CD14-positive monocyte (primary cell): ENCODE results near the gene MYO1A. TPM values are rescaled to one million over a fixed set of nuclear protein-coding genes. Genes with fewer than 3 reads are reported as not detected.
"Not testable (repeated sequence)": the region's sequence is repeated elsewhere in the genome, so short reads cannot be mapped to it uniquely, and the experiment has no call there.

ENCODE experiments used
- DNase-seq, 3 donors: peaks; one replicate each; pipeline ENCODE4 v3.0.0-alpha.2; 2011 to 2022
- H2AFZ ChIP-seq: 2 replicates; pipeline ENCODE4 v1.6.0; 2012; ENCODE audit warnings: mild to moderate bottlenecking, low read depth, low read length, inconsistent platforms; ENCODE audit not compliant: insufficient read depth, poor library complexity, severe bottlenecking
- H3K27ac ChIP-seq, 2 donors: 1 replicate in 1 of 2; 2 replicates in 1 of 2; pipeline ENCODE4 v1.5.1; 2012 to 2013; ENCODE audit warnings: low read length in 2 of 2, control low read depth in 1 of 2, inconsistent platforms in 1 of 2, low read depth in 1 of 2, mild to moderate bottlenecking in 1 of 2
- H3K27me3 ChIP-seq, 2 donors: one replicate each; pipeline versions ENCODE4 v1.6.0 to v1.6.1; 2011 to 2013; ENCODE audit warnings: low read length in 2 of 2; ENCODE audit not compliant: control insufficient read depth in 2 of 2, insufficient read depth in 2 of 2
- H3K36me3 ChIP-seq, 2 donors: replicated peaks in 1 of 2; 1 replicate in 1 of 2; 2 replicates in 1 of 2; pipeline versions ENCODE4 v1.5.1 to v1.6.1; 2012 to 2013; ENCODE audit warnings: low read length in 2 of 2, control low read depth in 1 of 2, inconsistent platforms in 1 of 2, mild to moderate bottlenecking in 1 of 2; ENCODE audit not compliant: insufficient read depth in 2 of 2, control insufficient read depth in 1 of 2
- H3K4me1 ChIP-seq, 2 donors: 1 replicate in 1 of 2; 2 replicates in 1 of 2; pipeline versions ENCODE4 v1.5.1 to v1.6.1; 2012 to 2013; ENCODE audit warnings: low read length in 2 of 2, control low read depth in 1 of 2, inconsistent platforms in 1 of 2, mild to moderate bottlenecking in 1 of 2, moderate library complexity in 1 of 2; ENCODE audit not compliant: insufficient read depth in 2 of 2, control insufficient read depth in 1 of 2
- H3K4me2 ChIP-seq: replicated peaks from 2 replicates; pipeline ENCODE3; 2012; ENCODE audit warnings: low read length, moderate library complexity, mild to moderate bottlenecking; ENCODE audit not compliant: poor library complexity, severe bottlenecking; ENCODE audit errors: extremely low read depth
- H3K4me3 ChIP-seq, 3 experiments: fragments of 200-600 bp in 1 of 3; sonication (generic) in 1 of 3; replicated peaks in 1 of 3; 1 replicate in 2 of 3; 2 replicates in 1 of 3; pipeline ENCODE4 v1.5.1; 2011 to 2013; ENCODE audit warnings: low read length in 3 of 3, mild to moderate bottlenecking in 3 of 3, control low read depth in 2 of 3, low read depth in 2 of 3, inconsistent platforms in 1 of 3, moderate library complexity in 1 of 3
- H3K79me2 ChIP-seq: 2 replicates; pipeline ENCODE4 v1.6.0; 2012; ENCODE audit warnings: mild to moderate bottlenecking, control low read depth, inconsistent platforms, low read length, moderate library complexity; ENCODE audit not compliant: insufficient read depth
- H3K9ac ChIP-seq: 2 replicates; pipeline ENCODE4 v1.6.0; 2017; ENCODE audit warnings: low read length, mild to moderate bottlenecking; ENCODE audit not compliant: insufficient read depth, poor library complexity, severe bottlenecking
- H3K9me3 ChIP-seq, 2 donors: replicated peaks in 1 of 2; 1 replicate in 1 of 2; 2 replicates in 1 of 2; pipeline versions ENCODE4 v1.5.1 to v1.6.1; 2012 to 2013; ENCODE audit warnings: low read length in 2 of 2, control low read depth in 1 of 2; ENCODE audit not compliant: control insufficient read depth in 1 of 2, insufficient read depth in 1 of 2
- H4K20me1 ChIP-seq: 2 replicates; pipeline ENCODE4 v1.6.0; 2012; ENCODE audit warnings: mild to moderate bottlenecking, low read length, control low read depth, moderate library complexity; ENCODE audit not compliant: insufficient read depth
- H3K27ac Mint-ChIP-seq, 7 donors: one replicate each; pipeline ENCODE4 v1.8.0; 2020; ENCODE audit warnings: mild to moderate bottlenecking in 7 of 7, mixed read lengths in 7 of 7, moderate library complexity in 6 of 7, inconsistent platforms in 2 of 7
- H3K27me3 Mint-ChIP-seq, 3 donors: one replicate each; pipeline ENCODE4 v1.8.0; 2021 to 2022; ENCODE audit warnings: low read depth in 3 of 3, mild to moderate bottlenecking in 3 of 3, mixed read lengths in 3 of 3, moderate library complexity in 3 of 3, inconsistent platforms in 1 of 3
- H3K36me3 Mint-ChIP-seq, 2 donors: one replicate each; pipeline ENCODE4 v1.8.0; 2020; ENCODE audit warnings: mixed read lengths in 2 of 2, inconsistent platforms in 1 of 2, mild to moderate bottlenecking in 1 of 2
- H3K4me1 Mint-ChIP-seq: one replicate; pipeline ENCODE4 v1.8.0; 2020; ENCODE audit warnings: mild to moderate bottlenecking, mixed read lengths
- H3K4me3 Mint-ChIP-seq, 2 donors: one replicate each; pipeline ENCODE4 v1.8.0; 2020; ENCODE audit warnings: mild to moderate bottlenecking in 2 of 2, mixed read lengths in 2 of 2, moderate library complexity in 1 of 2
- H3K9me3 Mint-ChIP-seq, 7 donors: one replicate each; pipeline ENCODE4 v1.8.0; 2020 to 2022; ENCODE audit warnings: mixed read lengths in 7 of 7, mild to moderate bottlenecking in 6 of 7, moderate library complexity in 6 of 7, inconsistent platforms in 2 of 7
- CTCF ChIP-seq: fragments of 200-600 bp; IDR thresholded peaks from one replicate; pipeline ENCODE4 v1.8.0; 2022; ENCODE audit warnings: antibody characterized with exemption, mild to moderate bottlenecking
- WGBS: methylation state at CpG from one replicate; pipeline ENCODE4 v1.1.5; 2013; ENCODE audit warnings: missing lambda C conversion rate; ENCODE audit not compliant: insufficient coverage; 5-methylcytosine and 5-hydroxymethylcytosine counted together
- intact Hi-C, 2 donors: fragments of 100-400 bp; cut with micrococcal nuclease; formaldehyde crosslinking; loops; one replicate each; pipeline versions ENCODE4 v1.15.0 to v1.15.1; 2023
- polyA plus RNA-seq, 3 donors: library from polyadenylated mRNA; depleted of rRNA in 1 of 3; unstranded in 2 of 3; stranded (reverse) in 1 of 3; fragments of 300-500 nt in 2 of 3; fragments of >200 nt in 1 of 3; fragmentation: Illumina TruSeq in 2 of 3; gene quantifications; 1 replicate in 2 of 3; 2 replicates in 1 of 3; pipeline ENCODE4 v1.2.3, GENCODE V29; 2012 to 2021

MYO1A gene
- polyA plus RNA-seq, 3 donors = 0.22 to 1.7 (median 1.3) TPM

GRCh38 chr12:57019983-57020719, 29.8 kb downstream of the MYO1A start:
- no peak for DNase-seq
- TF ChIP-seq CTCF = no peak
- H3K9me3 ChIP-seq = no peaks in the 10 kb centered on the region
- peaks cover 9 to 12% of the 10 kb centered on the region in 2 donors for H3K4me1 ChIP-seq
- intact Hi-C loops = no loop called here
- peak overlapping the region in 1 of 2 donors; percentile 34 for H3K27ac ChIP-seq
- H2AFZ ChIP-seq = peak overlapping the region; percentile 16
- no peaks in the 10 kb centered on the region for H3K79me2 ChIP-seq
- H3K36me3 ChIP-seq = no peaks in the 10 kb centered on the region
- no peaks in the 10 kb centered on the region for H3K27me3 ChIP-seq
- no peaks in the 10 kb centered on the region for H3K36me3 Mint-ChIP-seq
- no peak overlapping the region for H3K4me3 ChIP-seq
- no peak overlapping the region for H3K9ac ChIP-seq
- 100% methylated on average over 2 of the region's 9 CpGs for WGBS
- H3K27me3 Mint-ChIP-seq = peaks cover 0 to 1% (median 0%) of the 10 kb centered on the region in 3 donors
- H3K9me3 Mint-ChIP-seq = no peaks in the 10 kb centered on the region
- H3K27ac Mint-ChIP-seq = peak overlapping the region in 4 of 7 donors; percentile 19 to 61 (median 52)
- H3K4me1 Mint-ChIP-seq = peaks cover 9% of the 10 kb centered on the region
- peak overlapping the region in 1 of 2 donors; percentile 23 for H3K4me3 Mint-ChIP-seq
- no peak overlapping the region for H3K4me2 ChIP-seq
- no peaks in the 10 kb centered on the region for H4K20me1 ChIP-seq

GRCh38 chr12:57018906-57019305, 31.0 kb downstream of the MYO1A start:
- Histone ChIP-seq H3K4me3 (no peak overlapping the region), H2AFZ (no peak overlapping the region), H3K4me2 (no peak overlapping the region), H3K9me3 (no peaks in the 10 kb centered on the region), H3K27me3 (peaks cover 0 to 2% of the 10 kb centered on the region in 2 donors), H3K27ac (no peak overlapping the region), H3K9ac (no peak overlapping the region), H3K79me2 (no peaks in the 10 kb centered on the region), H3K4me1 (peaks cover 9 to 12% of the 10 kb centered on the region in 2 donors), H4K20me1 (no peaks in the 10 kb centered on the region), H3K36me3 (no peaks in the 10 kb centered on the region)
- DNase-seq = no peak
- no peak for TF ChIP-seq CTCF
- Mint-ChIP-seq H3K27ac (no peak overlapping the region), H3K4me1 (peaks cover 9% of the 10 kb centered on the region), H3K4me3 (no peak overlapping the region), H3K27me3 (peaks cover 5 to 12% (median 5%) of the 10 kb centered on the region in 3 donors), H3K36me3 (no peaks in the 10 kb centered on the region), H3K9me3 (no peaks in the 10 kb centered on the region)
- 80% methylated on average over 1 of the region's 1 CpG for WGBS
- intact Hi-C loops = no loop called here

- H3K27ac Mint-ChIP-seq, H3K4me3 ChIP-seq, H3K36me3 ChIP-seq, H3K27me3 ChIP-seq, H2AFZ ChIP-seq, H3K36me3 Mint-ChIP-seq, H3K9me3 Mint-ChIP-seq, H3K9me3 ChIP-seq, DNase-seq, H3K9ac ChIP-seq, H3K79me2 ChIP-seq, intact Hi-C loops, H3K4me1 Mint-ChIP-seq, H3K4me2 ChIP-seq, H4K20me1 ChIP-seq, H3K4me3 Mint-ChIP-seq, H3K27ac ChIP-seq: not testable (repeated sequence)
- H3K27me3 Mint-ChIP-seq = peaks cover 5 to 15% (median 6%) of the 10 kb centered on the region in 3 donors
- WGBS = no CpG with 5 or more reads among the region's 5 CpGs
- H3K4me1 ChIP-seq = peaks cover 9 to 12% of the 10 kb centered on the region in 2 donors
Measured at GRCh38 chr12:57018353-57018752, 31.6 kb downstream of the MYO1A start.
